SK-N-SH (cell line): ENCODE data around the gene ZNF410. TPM values are rescaled to one million over a fixed set of nuclear protein-coding genes. Genes with fewer than 3 reads are reported as not detected.
A peak's percentile ranks its signal among the peaks of the same experiment; 100 is the strongest.

ENCODE experiments used
- CTCF ChIA-PET: fragments of 300-600, 350-600 bp; formaldehyde crosslinking; extraction: SDS; loops from one replicate; lab custom pipeline; 2021; lab: Yijun Ruan, JAX
- POLR2A ChIA-PET: fragments of 350-600 bp; sonication (Branson Sonifier 250); formaldehyde crosslinking; extraction: SDS; loops from one replicate; lab custom pipeline; 2020; ENCODE audit warnings: antibody characterized with exemption, inconsistent platforms; lab: Yijun Ruan, JAX
- DNase-seq: peaks from one replicate; pipeline ENCODE4 v3.0.0; 2012
- H2AFZ ChIP-seq: fragments of 200-600 bp; sonication (generic); 2 replicates; pipeline ENCODE4 v1.8.1; 2016; ENCODE audit warnings: antibody characterized with exemption, mild to moderate bottlenecking, low read depth
- H3F3A ChIP-seq: fragments of 200-600 bp; sonication (generic); replicated peaks from 2 replicates; pipeline ENCODE3; 2016; ENCODE audit warnings: antibody characterized with exemption, mild to moderate bottlenecking; ENCODE audit not compliant: insufficient read depth
- H3K27ac ChIP-seq, 2 experiments: fragments of 200-500 bp in 1 of 2; fragments of 200-600 bp in 1 of 2; sonication (Bioruptor generic) in 1 of 2; sonication (generic), shearing (Covaris generic) in 1 of 2; 2 replicates each; pipeline versions ENCODE4 v1.5.1 to v1.6.1; 2014 to 2016; ENCODE audit warnings: low read depth in 2 of 2, inconsistent platforms in 1 of 2, low read length in 1 of 2, mild to moderate bottlenecking in 1 of 2, mixed read lengths in 1 of 2
- H3K27me3 ChIP-seq: fragments of 200-600 bp; sonication (generic), shearing (Covaris generic); 2 replicates; pipeline ENCODE4 v1.6.1; 2016; ENCODE audit warnings: mixed run types; ENCODE audit not compliant: insufficient read depth
- H3K36me3 ChIP-seq, 2 experiments: fragments of 200-500 bp in 1 of 2; fragments of 200-600 bp in 1 of 2; sonication (Bioruptor generic) in 1 of 2; sonication (generic) in 1 of 2; replicated peaks in 1 of 2; 2 replicates each; pipeline versions ENCODE3 to v1.5.1; 2014 to 2016; ENCODE audit warnings: low read length in 1 of 2, mild to moderate bottlenecking in 1 of 2; ENCODE audit not compliant: insufficient read depth in 2 of 2, control insufficient read depth in 1 of 2
- H3K4me1 ChIP-seq, 2 experiments: fragments of 200-500 bp in 1 of 2; fragments of 200-600 bp in 1 of 2; sonication (Bioruptor generic) in 1 of 2; sonication (generic), shearing (Covaris generic) in 1 of 2; 2 replicates each; pipeline versions ENCODE4 v1.5.1 to v1.6.1; 2014 to 2016; ENCODE audit warnings: low read depth in 1 of 2, low read length in 1 of 2, mixed run types in 1 of 2; ENCODE audit not compliant: insufficient read depth in 2 of 2, control insufficient read depth in 1 of 2
- H3K4me2 ChIP-seq: fragments of 200-600 bp; sonication (generic), shearing (Covaris generic); 2 replicates; pipeline ENCODE4 v1.6.1; 2017; ENCODE audit warnings: mixed run types
- H3K4me3 ChIP-seq, 2 experiments: fragments of 200-500 bp in 1 of 2; fragments of 200-600 bp in 1 of 2; sonication (Bioruptor generic) in 1 of 2; sonication (generic), shearing (Covaris generic) in 1 of 2; 2 replicates each; pipeline versions ENCODE4 v1.5.1 to v1.8.1; 2014 to 2016; ENCODE audit warnings: low read depth in 2 of 2, inconsistent platforms in 1 of 2, low read length in 1 of 2, mild to moderate bottlenecking in 1 of 2, mixed read lengths in 1 of 2, moderate library complexity in 1 of 2
- H3K79me2 ChIP-seq: fragments of 200-600 bp; sonication (generic); 2 replicates; pipeline ENCODE4 v1.8.1; 2017; ENCODE audit warnings: mild to moderate bottlenecking; ENCODE audit not compliant: insufficient read depth
- H3K9ac ChIP-seq: fragments of 200-600 bp; sonication (generic); 2 replicates; pipeline ENCODE4 v1.6.1; 2017; ENCODE audit warnings: mixed run types
- H3K9me2 ChIP-seq: fragments of 200-600 bp; sonication (generic); 2 replicates; pipeline ENCODE4 v1.6.1; 2017; ENCODE audit warnings: mixed run types
- H3K9me3 ChIP-seq: fragments of 200-600 bp; sonication (generic); 2 replicates; pipeline ENCODE4 v1.6.1; 2017; ENCODE audit warnings: mixed run types, mild to moderate bottlenecking, moderate library complexity
- H4K20me1 ChIP-seq: fragments of 200-600 bp; sonication (generic); 2 replicates; pipeline ENCODE4 v1.6.1; 2017; ENCODE audit warnings: mild to moderate bottlenecking, mixed run types; ENCODE audit not compliant: insufficient read depth
- CHD2 ChIP-seq: fragments of 150-350 bp; IDR thresholded peaks from 2 replicates; pipeline ENCODE4 v1.6.1; 2018; ENCODE audit warnings: low read length; ENCODE audit not compliant: partially characterized antibody
- CTCF ChIP-seq: fragments of 200-600 bp; sonication (generic); IDR thresholded peaks from 2 replicates; pipeline ENCODE4 v1.6.1; 2017; ENCODE audit warnings: antibody characterized with exemption, mild to moderate bottlenecking, moderate library complexity
- ELF1 ChIP-seq: IDR thresholded peaks from 2 replicates; pipeline ENCODE4 v1.4.0; 2012
- EP300 ChIP-seq, 2 experiments: IDR thresholded peaks; 2 replicates each; pipeline versions ENCODE4 v1.4.0 to v1.6.1; 2012; ENCODE audit warnings: borderline replicate concordance in 1 of 2, low read depth in 1 of 2, low read length in 1 of 2
- EZH2phosphoT487 ChIP-seq: fragments of 200-600 bp; sonication (generic); IDR thresholded peaks from 2 replicates; pipeline ENCODE4 v1.6.1; 2017; ENCODE audit warnings: low read depth, mixed run types, mild to moderate bottlenecking, antibody characterized with exemption, moderate library complexity, borderline replicate concordance
- FOXM1 ChIP-seq: IDR thresholded peaks from 2 replicates; pipeline ENCODE4 v1.4.0; 2012; ENCODE audit warnings: low read depth, mild to moderate bottlenecking
- GABPA ChIP-seq: IDR thresholded peaks from 2 replicates; pipeline ENCODE4 v1.4.0; 2012; ENCODE audit warnings: low read depth, mild to moderate bottlenecking
- MXI1 ChIP-seq: IDR thresholded peaks from 2 replicates; pipeline ENCODE4 v1.6.1; 2012; ENCODE audit warnings: mild to moderate bottlenecking, low read depth, low read length, improper control_type of control experiment
- NFIC ChIP-seq: IDR thresholded peaks from 2 replicates; pipeline ENCODE4 v1.4.0; 2012; ENCODE audit warnings: borderline replicate concordance
- NRF1 ChIP-seq: IDR thresholded peaks from 2 replicates; pipeline ENCODE4 v1.6.1; 2012; ENCODE audit warnings: low read depth, mild to moderate bottlenecking, low read length
- PBX3 ChIP-seq: IDR thresholded peaks from 2 replicates; pipeline ENCODE4; 2012
- POLR2AphosphoS5 ChIP-seq: IDR thresholded peaks from 2 replicates; pipeline ENCODE4 v1.6.1; 2012; ENCODE audit warnings: low read depth, low read length
- RAD21 ChIP-seq: IDR thresholded peaks from 2 replicates; pipeline ENCODE4 v1.6.1; 2012; ENCODE audit warnings: mild to moderate bottlenecking, low read length
- RCOR1 ChIP-seq: fragments of 150-350 bp; IDR thresholded peaks from 2 replicates; pipeline ENCODE4 v1.6.1; 2017; ENCODE audit warnings: antibody characterized with exemption, low read length
- REST ChIP-seq: IDR thresholded peaks from 2 replicates; pipeline ENCODE4 v1.6.1; 2012; ENCODE audit warnings: mild to moderate bottlenecking, low read depth, low read length, moderate library complexity
- RFX5 ChIP-seq: IDR thresholded peaks from 2 replicates; pipeline ENCODE4 v1.6.1; 2012; ENCODE audit warnings: mild to moderate bottlenecking, improper control_type of control experiment, low read length
- SMC3 ChIP-seq: IDR thresholded peaks from 2 replicates; pipeline ENCODE4 v1.6.1; 2012; ENCODE audit warnings: low read depth, low read length, improper control_type of control experiment
- TAF1 ChIP-seq: IDR thresholded peaks from 2 replicates; pipeline ENCODE4 v1.6.1; 2012; ENCODE audit warnings: low read depth, mild to moderate bottlenecking, low read length, moderate library complexity, borderline replicate concordance
- TEAD4 ChIP-seq: IDR thresholded peaks from 2 replicates; pipeline ENCODE4 v1.4.0; 2012; ENCODE audit warnings: mild to moderate bottlenecking, borderline replicate concordance; ENCODE audit not compliant: insufficient read depth
- ZBTB33 ChIP-seq: IDR thresholded peaks from 2 replicates; pipeline ENCODE4 v1.4.0; 2012; ENCODE audit warnings: low read depth, borderline replicate concordance
- WGBS: methylation state at CpG from one replicate; pipeline ENCODE4 v1.1.6; 2017; ENCODE audit warnings: low lambda C conversion rate; 5-methylcytosine and 5-hydroxymethylcytosine counted together
- polyA plus RNA-seq, 3 experiments: library from polyadenylated mRNA; depleted of rRNA; stranded (reverse); fragments of >200 nt; gene quantifications; 2 replicates each; pipeline ENCODE4 v1.2.3, GENCODE V29; 2012
- TF ChIP-seq, protein P1 (sequence below): IDR thresholded peaks from 2 replicates; pipeline ENCODE4 v1.4.0; 2012; ENCODE audit warnings: low read depth, borderline replicate concordance
- TF ChIP-seq, protein P2 (sequence below): IDR thresholded peaks from 2 replicates; pipeline ENCODE4 v1.4.0; 2012; ENCODE audit warnings: low read depth

The ZNF410 gene
- polyA plus RNA-seq, 1 of the 3 experiments (the other 2 are of a cell fraction) = 22.8 TPM

DNA sequence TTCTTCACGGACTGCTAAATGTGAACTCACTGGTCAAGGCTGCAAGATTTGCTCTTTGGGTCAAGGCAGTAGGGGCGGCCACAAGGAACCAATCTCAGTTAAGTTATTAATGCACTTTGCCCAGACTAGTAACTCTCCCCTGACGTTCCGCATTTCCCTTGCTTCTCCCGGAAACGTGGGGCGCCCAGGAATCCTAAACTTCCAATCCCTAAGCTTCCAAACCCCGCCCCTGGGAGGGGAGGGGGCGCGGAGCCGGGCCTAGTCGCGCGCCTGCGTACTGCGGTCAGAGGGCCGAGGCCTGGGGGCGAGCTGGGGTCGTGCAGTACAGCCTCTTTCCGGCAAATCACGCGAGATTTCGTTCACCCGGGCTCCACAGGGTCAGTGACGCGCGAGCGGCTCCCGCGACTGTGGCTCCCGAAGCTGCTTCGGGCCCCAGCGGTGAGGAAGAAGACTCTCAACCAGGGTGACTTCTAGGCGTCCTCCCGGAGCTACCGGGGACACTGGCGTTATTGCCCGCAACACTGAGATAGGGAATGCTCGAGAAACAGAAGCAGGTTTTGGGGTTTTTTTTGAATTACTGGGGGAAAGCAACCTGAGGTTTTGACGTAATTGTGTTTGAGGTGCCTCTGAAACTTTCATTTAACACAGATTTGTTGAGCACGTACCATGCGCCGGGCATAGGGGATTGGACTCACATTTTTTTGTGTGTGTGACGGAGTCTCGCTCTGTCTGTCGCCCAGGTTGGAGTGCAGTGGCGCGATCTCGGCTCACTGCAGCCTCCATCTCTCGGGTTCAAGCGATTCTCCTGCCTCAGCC lies 34.9 kb upstream of the ZNF410 start, which contains the start of gene PTGR2:
Gene PTGR2 (plus strand): TSS at position 265 of the 816 bp plus-strand sequence. CDS start 7,032 bp downstream, outside the sequence.
- no peaks in the 10 kb centered on the region for H3K9me2 ChIP-seq
- CTCF ChIA-PET = interaction anchor here (0.6 to 1.8 kb wide), 8 partner anchors 25 to 122 kb away, joined by 3 to 4 read pairs (median 3); partner anchors contain the start of gene ZNF410
- H3K27me3 ChIP-seq = no peaks in the 10 kb centered on the region
- peaks cover 11% of the 10 kb centered on the region for H3F3A ChIP-seq
- peaks cover 0 to 10% of the 10 kb centered on the region in 2 experiments for H3K36me3 ChIP-seq
- POLR2A ChIA-PET = interaction anchor here (0.7 to 1.8 kb wide), 6 partner anchors 23 to 207 kb away, joined by 3 to 10 read pairs (median 4); partner anchors contain the start of genes DNAL1 and ZNF410
- WGBS = 2% methylated on average over 46 of the region's 51 CpGs
- no peaks in the 10 kb centered on the region for H4K20me1 ChIP-seq
- H2AFZ ChIP-seq = peak within 1 kb of the TSS; percentile 85
- DNase-seq = peak; percentile 98
- H3K79me2 ChIP-seq = peaks cover 22% of the 10 kb centered on the region
- no peaks in the 10 kb centered on the region for H3K9me3 ChIP-seq
- peak within 1 kb of the TSS; percentile 90 for H3K9ac ChIP-seq
- peak within 1 kb of the TSS; percentile 85 for H3K4me2 ChIP-seq
- H3K4me1 ChIP-seq = peaks cover 2 to 9% of the 10 kb centered on the region in 2 experiments; a peak in 2 of 4 replicates
- H3K4me3 ChIP-seq = peak within 1 kb of the TSS; percentile 59 to 81
- H3K27ac ChIP-seq = peak within 1 kb of the TSS; percentile 86 to 88
- TF ChIP-seq TAF1 (peak; percentile 80; the same call in 1 of the 2 replicates), EZH2phosphoT487 (no peak), TEAD4 (no peak), PBX3 (no peak), ELF1 (peak; percentile 78), RCOR1 (no peak), GABPA (peak; percentile 54), CHD2 (peak; percentile 99), REST (peak; percentile 35; the same call in 1 of the 2 replicates), EP300 (IDR thresholded peaks at IDR 0.05; ENCODE audit: borderline replicate concordance in 1 of 2, low read depth in 1 of 2, low read length in 1 of 2) (no peak; a peak in 1 of 4 replicates), ZBTB33 (peak; percentile 97), RFX5 (no peak), FOXM1 (no peak), POLR2AphosphoS5 (peak; percentile 87), NFIC (no peak; the same call in 1 of the 2 replicates), CTCF (peak; percentile 9; the same call in 1 of the 2 replicates), NRF1 (peak; percentile 93), SMC3 (no peak), MXI1 (peak; percentile 12), RAD21 (no peak)
- TF ChIP-seq, protein P1, sequence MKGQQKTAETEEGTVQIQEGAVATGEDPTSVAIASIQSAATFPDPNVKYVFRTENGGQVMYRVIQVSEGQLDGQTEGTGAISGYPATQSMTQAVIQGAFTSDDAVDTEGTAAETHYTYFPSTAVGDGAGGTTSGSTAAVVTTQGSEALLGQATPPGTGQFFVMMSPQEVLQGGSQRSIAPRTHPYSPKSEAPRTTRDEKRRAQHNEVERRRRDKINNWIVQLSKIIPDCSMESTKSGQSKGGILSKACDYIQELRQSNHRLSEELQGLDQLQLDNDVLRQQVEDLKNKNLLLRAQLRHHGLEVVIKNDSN = no peak
- TF ChIP-seq, protein P2, sequence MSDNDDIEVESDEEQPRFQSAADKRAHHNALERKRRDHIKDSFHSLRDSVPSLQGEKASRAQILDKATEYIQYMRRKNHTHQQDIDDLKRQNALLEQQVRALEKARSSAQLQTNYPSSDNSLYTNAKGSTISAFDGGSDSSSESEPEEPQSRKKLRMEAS = peak; percentile 64
